OCI-LY1 (cell line): Measurements from ENCODE around the gene FKBP1A.

Experiments used
- CTCF ChIP-seq: fragments of 200-600 bp; sonication (generic), shearing (Covaris generic); IDR thresholded peaks from 2 replicates; pipeline ENCODE4 v1.5.1; 2017; ENCODE audit warnings: mild to moderate bottlenecking, antibody characterized with exemption, low read length, moderate library complexity, mixed read lengths
- EZH2 ChIP-seq: fragments of 200-600 bp; sonication (generic), shearing (Covaris generic); IDR thresholded peaks from 2 replicates; pipeline ENCODE4 v1.8.0; 2017; ENCODE audit warnings: borderline replicate concordance, mixed run types, mild to moderate bottlenecking, antibody characterized with exemption, low read length, moderate library complexity, mixed read lengths

- no peak for TF ChIP-seq CTCF
- TF ChIP-seq EZH2, result no peak
Measured at GRCh38 chr20:1424336-1424735, 31.5 kb upstream of the FKBP1A start.
